Measurements from ENCODE around the gene ARPC4.

GRCh38 chr3:9762871-9763270 is 30.0 kb upstream of the ARPC4 start:
- TF ChIP-seq, protein P1, sequence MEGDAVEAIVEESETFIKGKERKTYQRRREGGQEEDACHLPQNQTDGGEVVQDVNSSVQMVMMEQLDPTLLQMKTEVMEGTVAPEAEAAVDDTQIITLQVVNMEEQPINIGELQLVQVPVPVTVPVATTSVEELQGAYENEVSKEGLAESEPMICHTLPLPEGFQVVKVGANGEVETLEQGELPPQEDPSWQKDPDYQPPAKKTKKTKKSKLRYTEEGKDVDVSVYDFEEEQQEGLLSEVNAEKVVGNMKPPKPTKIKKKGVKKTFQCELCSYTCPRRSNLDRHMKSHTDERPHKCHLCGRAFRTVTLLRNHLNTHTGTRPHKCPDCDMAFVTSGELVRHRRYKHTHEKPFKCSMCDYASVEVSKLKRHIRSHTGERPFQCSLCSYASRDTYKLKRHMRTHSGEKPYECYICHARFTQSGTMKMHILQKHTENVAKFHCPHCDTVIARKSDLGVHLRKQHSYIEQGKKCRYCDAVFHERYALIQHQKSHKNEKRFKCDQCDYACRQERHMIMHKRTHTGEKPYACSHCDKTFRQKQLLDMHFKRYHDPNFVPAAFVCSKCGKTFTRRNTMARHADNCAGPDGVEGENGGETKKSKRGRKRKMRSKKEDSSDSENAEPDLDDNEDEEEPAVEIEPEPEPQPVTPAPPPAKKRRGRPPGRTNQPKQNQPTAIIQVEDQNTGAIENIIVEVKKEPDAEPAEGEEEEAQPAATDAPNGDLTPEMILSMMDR (IDR thresholded peaks at IDR 0.05), result no peak
- TF ChIP-seq ZNF423 (CRISPR knock-in tag; IDR thresholded peaks at IDR 0.05) (no peak), CBFB (CRISPR knock-in tag; IDR thresholded peaks at IDR 0.05; ENCODE audit: low read depth) (no peak), MAX (CRISPR knock-in tag; IDR thresholded peaks at IDR 0.05) (no peak), PREB (CRISPR knock-in tag; IDR thresholded peaks at IDR 0.05; ENCODE audit: borderline replicate concordance) (no peak)
- TF ChIP-seq, protein P2, sequence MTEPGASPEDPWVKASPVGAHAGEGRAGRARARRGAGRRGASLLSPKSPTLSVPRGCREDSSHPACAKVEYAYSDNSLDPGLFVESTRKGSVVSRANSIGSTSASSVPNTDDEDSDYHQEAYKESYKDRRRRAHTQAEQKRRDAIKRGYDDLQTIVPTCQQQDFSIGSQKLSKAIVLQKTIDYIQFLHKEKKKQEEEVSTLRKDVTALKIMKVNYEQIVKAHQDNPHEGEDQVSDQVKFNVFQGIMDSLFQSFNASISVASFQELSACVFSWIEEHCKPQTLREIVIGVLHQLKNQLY (CRISPR knock-in tag; IDR thresholded peaks at IDR 0.05), result no peak

Measured in WTC11 (cell line).